Activated T-cell treated with anti-CD3 and anti-CD28 coated beads, Interleukin-2, amount 50 U/mL, for 72 hours (primary cell): ENCODE data around the gene GSTO2. TPM values are rescaled to one million over a fixed set of nuclear protein-coding genes. Genes with fewer than 3 reads are reported as not detected.

Experiments
- ATAC-seq, 2 donors: fragments of 150-1000 bp; cut with Tn5 transposase; replicated peaks in 1 of 2; 2 replicates each; pipeline ENCODE4 v1.10.0; 2021; ENCODE audit warnings: moderate library complexity in 2 of 2, mild to moderate bottlenecking in 1 of 2
- DNase-seq, 2 donors: peaks; one replicate each; pipeline ENCODE4 v3.0.0; 2021 to 2022; ENCODE audit warnings: mixed read lengths in 1 of 2
- H3K27ac Mint-ChIP-seq: one replicate; pipeline ENCODE4 v1.8.0; 2022; ENCODE audit warnings: mild to moderate bottlenecking, moderate library complexity, mixed read lengths
- H3K27me3 Mint-ChIP-seq: one replicate; pipeline ENCODE4 v1.8.0; 2022; ENCODE audit warnings: low read depth, mixed read lengths
- H3K36me3 Mint-ChIP-seq, 2 donors: one replicate each; pipeline ENCODE4 v1.8.0; 2022; ENCODE audit warnings: mixed read lengths in 2 of 2, mild to moderate bottlenecking in 1 of 2; ENCODE audit not compliant: insufficient read depth in 2 of 2
- H3K4me1 Mint-ChIP-seq: one replicate; pipeline ENCODE4 v1.8.0; 2022; ENCODE audit warnings: low read depth, mixed read lengths
- H3K4me3 Mint-ChIP-seq, 2 donors: one replicate each; pipeline ENCODE4 v1.8.0; 2022; ENCODE audit warnings: mild to moderate bottlenecking in 2 of 2, mixed read lengths in 2 of 2, moderate library complexity in 2 of 2
- H3K9me3 Mint-ChIP-seq, 2 donors: one replicate each; pipeline ENCODE4 v1.8.0; 2022; ENCODE audit warnings: mixed read lengths in 2 of 2
- total RNA-seq, 2 donors: library from RNA; stranded (reverse); gene quantifications; one replicate each; pipeline ENCODE4 v1.2.3, GENCODE V29; 2022

The GSTO2 gene
- total RNA-seq, 2 donors from 2014 or later = 6.8 to 9.5 TPM

DNA sequence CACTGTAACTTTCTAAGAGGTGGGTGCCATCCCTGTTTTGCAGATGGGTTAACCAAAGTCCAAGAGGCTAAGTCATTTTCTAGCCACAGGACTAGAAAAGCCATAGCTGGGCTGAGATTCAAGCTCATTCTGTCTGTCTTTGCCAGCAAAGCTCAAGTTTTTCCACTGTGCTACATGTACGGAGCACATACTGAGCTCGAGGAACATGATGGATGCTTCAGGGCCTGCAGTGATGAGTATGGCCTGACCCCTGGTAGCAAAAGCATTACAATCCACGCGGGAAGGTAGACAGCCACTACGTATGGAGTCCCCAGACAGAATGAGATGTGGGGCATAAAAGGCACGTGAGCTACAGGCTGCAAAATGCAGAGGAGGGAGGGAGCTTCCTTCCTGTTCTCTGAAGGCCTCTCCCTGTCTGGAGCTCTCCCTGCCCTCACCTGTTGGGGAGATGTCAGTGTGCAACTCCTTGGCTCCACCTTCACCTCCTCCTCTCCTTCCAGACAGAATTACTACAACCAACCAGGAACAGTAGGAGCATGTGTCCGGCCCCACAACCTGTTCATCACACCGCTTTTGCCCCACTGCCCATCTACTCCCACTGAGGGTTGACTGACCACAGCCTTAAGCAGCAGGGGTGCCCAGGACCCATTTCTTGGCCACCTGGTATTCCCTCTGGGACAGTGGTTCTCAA lies 52.9 kb downstream of the GSTO2 start:
- H3K27me3 Mint-ChIP-seq = no peaks in the 10 kb centered on the region
- H3K4me1 Mint-ChIP-seq = peaks cover 70% of the 10 kb centered on the region
- H3K27ac Mint-ChIP-seq = peak overlapping the region; percentile 95
- ATAC-seq = no peak
- no peaks in the 10 kb centered on the region for H3K9me3 Mint-ChIP-seq
- peaks cover 3 to 5% of the 10 kb centered on the region in 2 donors for H3K36me3 Mint-ChIP-seq
- peak overlapping the region; percentile 55 to 65 for H3K4me3 Mint-ChIP-seq
- DNase-seq = no peak

DNA sequence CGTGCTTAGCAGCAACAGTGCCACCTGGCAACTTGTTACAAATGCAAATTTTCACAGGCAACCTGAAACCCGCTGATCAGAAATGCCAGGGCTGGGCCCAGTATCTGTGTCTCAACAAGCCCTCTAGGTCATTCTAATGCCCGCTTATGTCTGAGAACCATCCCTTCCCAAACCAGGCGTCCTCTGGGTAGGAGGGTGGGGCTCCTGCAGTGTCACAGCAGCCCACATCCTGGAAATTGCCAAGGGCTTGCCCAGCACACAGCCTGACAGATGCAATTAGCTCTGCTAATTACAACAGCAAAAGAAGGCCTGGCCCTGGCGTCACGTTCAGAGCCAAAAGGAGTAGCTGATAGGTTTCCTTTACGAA lies 53.4 kb downstream of the GSTO2 start:
- no peaks in the 10 kb centered on the region for H3K9me3 Mint-ChIP-seq
- peaks cover 3 to 5% of the 10 kb centered on the region in 2 donors for H3K36me3 Mint-ChIP-seq
- H3K4me1 Mint-ChIP-seq = peaks cover 76% of the 10 kb centered on the region
- H3K4me3 Mint-ChIP-seq = peak overlapping the region; percentile 55 to 65
- no peaks in the 10 kb centered on the region for H3K27me3 Mint-ChIP-seq
- peak; percentile 13 to 49 for ATAC-seq
- H3K27ac Mint-ChIP-seq = peak overlapping the region; percentile 95
- DNase-seq = no peak

GRCh38 chr10:104323085-104323484 lies 54.1 kb downstream of the GSTO2 start:
- peak overlapping the region; percentile 55 to 65 for H3K4me3 Mint-ChIP-seq
- no peaks in the 10 kb centered on the region for H3K9me3 Mint-ChIP-seq
- no peak for ATAC-seq
- peaks cover 82% of the 10 kb centered on the region for H3K4me1 Mint-ChIP-seq
- peaks cover 3 to 5% of the 10 kb centered on the region in 2 donors for H3K36me3 Mint-ChIP-seq
- no peaks in the 10 kb centered on the region for H3K27me3 Mint-ChIP-seq
- peak overlapping the region; percentile 95 for H3K27ac Mint-ChIP-seq
- no peak for DNase-seq

DNA sequence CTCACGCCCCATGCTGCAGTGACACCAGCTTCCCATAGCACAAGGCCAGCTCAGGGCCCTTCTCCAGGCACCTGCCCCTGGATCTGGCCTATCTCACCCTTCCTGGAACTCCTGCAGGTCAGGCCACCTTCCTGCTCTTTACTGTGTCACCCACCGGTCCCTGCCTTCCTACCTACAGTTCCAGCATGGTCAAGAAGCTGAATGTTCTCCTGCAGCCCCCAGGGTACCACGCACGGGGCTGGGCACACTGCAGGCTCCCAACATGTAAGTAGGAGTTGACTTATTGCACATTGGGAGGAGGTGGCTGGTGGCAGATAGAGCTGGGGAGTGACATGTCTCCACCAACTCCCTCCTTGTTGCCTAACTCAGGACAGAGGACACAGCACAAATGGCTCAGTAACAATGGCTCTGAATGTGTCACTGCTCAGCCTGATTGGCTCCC lies 54.8 kb downstream of the GSTO2 start:
- H3K27me3 Mint-ChIP-seq = no peaks in the 10 kb centered on the region
- DNase-seq (no peak), ATAC-seq (no peak)
- H3K36me3 Mint-ChIP-seq = peaks cover 3 to 5% of the 10 kb centered on the region in 2 donors
- peak overlapping the region; percentile 59 for H3K27ac Mint-ChIP-seq
- H3K4me1 Mint-ChIP-seq = peaks cover 84% of the 10 kb centered on the region
- H3K9me3 Mint-ChIP-seq = no peaks in the 10 kb centered on the region
- H3K4me3 Mint-ChIP-seq = peak overlapping the region; percentile 55 to 60

- H3K27ac Mint-ChIP-seq = peak overlapping the region; percentile 44
- ATAC-seq (no peak), DNase-seq (no peak)
- H3K4me1 Mint-ChIP-seq = peaks cover 84% of the 10 kb centered on the region
- H3K36me3 Mint-ChIP-seq = peaks cover 3 to 5% of the 10 kb centered on the region in 2 donors
- no peaks in the 10 kb centered on the region for H3K9me3 Mint-ChIP-seq
- H3K4me3 Mint-ChIP-seq = peak overlapping the region; percentile 55 to 60
- no peaks in the 10 kb centered on the region for H3K27me3 Mint-ChIP-seq
Observed at GRCh38 chr10:104324221-104324686, 55.3 kb downstream of the GSTO2 start.

- Mint-ChIP-seq H3K4me3 (peak overlapping the region; percentile 55 to 60), H3K4me1 (peaks cover 85% of the 10 kb centered on the region), H3K36me3 (peaks cover 3 to 5% of the 10 kb centered on the region in 2 donors), H3K27me3 (no peaks in the 10 kb centered on the region), H3K9me3 (no peaks in the 10 kb centered on the region), H3K27ac (peak overlapping the region; percentile 25)
- ATAC-seq (no peak), DNase-seq (no peak)
Observed at GRCh38 chr10:104324931-104325330, 55.9 kb downstream of the GSTO2 start.

DNA sequence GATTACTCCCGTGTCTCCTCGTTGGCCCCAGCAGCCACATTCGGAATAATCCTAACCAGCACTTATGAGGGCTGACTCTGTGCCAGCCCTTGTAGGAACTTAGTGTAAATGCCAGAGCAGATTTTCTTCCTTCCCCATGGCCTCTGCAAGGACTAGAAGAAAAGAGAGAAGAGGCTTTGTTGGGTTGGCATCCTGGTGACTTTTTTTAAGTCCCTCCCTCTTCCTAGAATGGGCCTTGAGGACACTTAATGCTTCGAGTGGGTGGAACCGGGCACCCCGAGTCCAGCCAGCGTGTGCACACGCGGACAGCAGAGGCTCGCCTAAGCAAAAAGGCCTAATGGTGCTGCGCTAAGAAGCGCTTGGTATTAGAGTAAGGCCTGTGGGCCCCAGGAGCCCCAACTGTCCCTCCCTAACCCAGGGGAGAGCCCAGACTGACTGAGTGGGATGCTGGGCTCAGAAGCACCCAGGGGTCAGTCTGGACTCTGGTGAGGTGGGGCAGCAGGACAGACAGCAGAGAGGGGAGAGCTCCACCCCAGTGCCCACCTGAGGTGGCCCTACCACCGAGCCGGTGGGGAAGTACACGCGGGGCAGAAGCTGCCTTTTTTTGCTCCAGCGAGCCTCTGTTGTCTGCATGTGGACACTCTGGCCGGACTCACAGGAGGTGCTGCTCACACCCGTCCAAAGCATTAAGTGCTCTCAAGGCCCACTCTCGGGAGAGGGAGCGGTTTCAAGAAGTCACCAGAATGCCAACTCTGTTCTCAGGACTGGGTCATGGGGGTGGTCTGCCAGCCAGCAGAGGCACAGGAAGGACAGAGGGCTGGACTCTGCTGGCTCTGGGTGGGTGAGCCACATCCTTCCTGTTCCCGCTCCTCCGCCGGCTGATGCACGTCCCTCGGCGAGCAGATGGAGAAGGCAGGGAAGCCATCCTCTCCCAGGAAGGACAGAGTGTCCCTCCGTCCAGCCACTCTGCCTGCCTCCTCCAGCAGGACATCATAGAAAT lies 56.8 kb downstream of the GSTO2 start:
- Mint-ChIP-seq H3K27me3 (no peaks in the 10 kb centered on the region), H3K4me1 (peaks cover 93% of the 10 kb centered on the region), H3K36me3 (peaks cover 3 to 5% of the 10 kb centered on the region in 2 donors), H3K9me3 (no peaks in the 10 kb centered on the region), H3K27ac (peak overlapping the region; percentile 71), H3K4me3 (peak overlapping the region; percentile 55 to 60)
- DNase-seq (no peak), ATAC-seq (no peak)

DNA sequence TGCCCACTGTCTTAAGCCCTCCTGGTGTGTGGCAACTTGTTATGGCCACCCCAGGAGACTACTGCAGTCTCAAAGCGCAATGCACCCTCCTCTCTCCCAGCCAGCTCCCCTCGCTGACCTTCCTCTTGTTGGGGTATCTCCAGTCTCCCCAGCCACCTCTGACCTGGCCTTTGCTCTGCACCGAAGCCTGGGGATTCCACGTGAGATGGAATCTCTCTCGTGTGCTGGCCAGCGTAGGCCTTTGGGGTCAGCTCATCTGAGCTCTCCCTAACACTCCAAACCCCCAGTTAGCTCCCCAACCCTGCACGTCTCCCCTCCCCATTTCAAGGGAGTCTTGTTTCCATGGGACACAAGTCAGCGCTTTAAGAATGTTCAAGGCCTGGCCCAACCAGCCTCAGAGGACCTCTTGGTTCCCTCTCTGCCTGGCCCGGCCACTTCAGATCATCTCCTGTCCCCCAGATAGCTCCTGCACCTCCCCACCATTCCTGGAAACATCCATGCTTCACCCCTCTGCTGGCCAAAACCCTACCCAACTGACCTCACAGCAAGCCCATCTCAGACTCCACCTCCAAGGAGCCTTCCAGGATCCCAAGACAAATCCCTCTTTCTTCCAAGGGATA lies 58.1 kb downstream of the GSTO2 start:
- peak overlapping the region; percentile 84 to 86 for H3K4me3 Mint-ChIP-seq
- H3K9me3 Mint-ChIP-seq = no peaks in the 10 kb centered on the region
- peaks cover 100% of the 10 kb centered on the region for H3K4me1 Mint-ChIP-seq
- peak overlapping the region; percentile 26 for H3K27ac Mint-ChIP-seq
- peaks cover 3 to 5% of the 10 kb centered on the region in 2 donors for H3K36me3 Mint-ChIP-seq
- DNase-seq (no peak), ATAC-seq (no peak)
- no peaks in the 10 kb centered on the region for H3K27me3 Mint-ChIP-seq

GRCh38 chr10:104327745-104328645 lies 59.0 kb downstream of the GSTO2 start:
- Mint-ChIP-seq H3K4me1 (peaks cover 100% of the 10 kb centered on the region), H3K27me3 (no peaks in the 10 kb centered on the region), H3K27ac (peak overlapping the region; percentile 53), H3K36me3 (peaks cover 3 to 5% of the 10 kb centered on the region in 2 donors), H3K9me3 (no peaks in the 10 kb centered on the region), H3K4me3 (peak overlapping the region; percentile 84 to 86)
- DNase-seq (no peak), ATAC-seq (no peak)

DNA sequence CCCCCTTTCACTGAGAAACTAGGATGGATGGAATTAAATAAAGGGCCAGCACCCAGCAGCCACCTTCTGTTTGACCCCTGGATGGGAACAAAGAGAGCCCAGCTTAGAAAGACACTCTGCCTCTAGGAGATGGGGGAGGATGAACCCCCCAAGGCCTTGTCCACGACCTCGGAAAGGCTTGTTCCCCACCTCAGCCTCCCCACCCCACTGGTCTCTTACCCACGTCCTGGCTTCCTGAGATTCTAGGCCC lies 59.6 kb downstream of the GSTO2 start:
- Mint-ChIP-seq H3K4me3 (peak overlapping the region; percentile 84 to 86), H3K27me3 (no peaks in the 10 kb centered on the region), H3K36me3 (peaks cover 5% of the 10 kb centered on the region in 2 donors), H3K4me1 (peaks cover 100% of the 10 kb centered on the region), H3K27ac (peak overlapping the region; percentile 79), H3K9me3 (no peaks in the 10 kb centered on the region)
- DNase-seq (no peak), ATAC-seq (no peak)

GRCh38 chr10:104328896-104329710 lies 60.1 kb downstream of the GSTO2 start:
- DNase-seq (peak; percentile 82 to 91), ATAC-seq (peak; percentile 90 to 91)
- Mint-ChIP-seq H3K4me1 (peaks cover 100% of the 10 kb centered on the region), H3K9me3 (no peaks in the 10 kb centered on the region), H3K27ac (peak overlapping the region; percentile 79), H3K27me3 (no peaks in the 10 kb centered on the region), H3K36me3 (peaks cover 4 to 5% of the 10 kb centered on the region in 2 donors), H3K4me3 (peak overlapping the region; percentile 84 to 86)
